CD4-positive, alpha-beta memory T cell (primary cell): ENCODE results near the gene ZC3H7B. TPM values are rescaled to one million over a fixed set of nuclear protein-coding genes. Genes with fewer than 3 reads are reported as not detected.

ENCODE experiments used
- CTCF ChIA-PET: fragments of 350-600 bp; sonication (Branson Sonifier 250); formaldehyde crosslinking; loops from one replicate; lab custom pipeline; 2021; ENCODE audit warnings: inconsistent platforms; ENCODE audit not compliant: partially characterized antibody; lab: Charles Lee
- POLR2A ChIA-PET: fragments of 350-600 bp; sonication (Branson Sonifier 250); formaldehyde crosslinking; loops from one replicate; lab custom pipeline; 2021; ENCODE audit not compliant: partially characterized antibody; lab: Charles Lee
- DNase-seq, 5 donors: peaks; one replicate each; pipeline versions ENCODE4 v3.0.0 to v3.0.0-alpha.2; 2020 to 2022; ENCODE audit warnings: mixed read lengths in 1 of 5
- H3K27ac ChIP-seq: one replicate; pipeline ENCODE4 v1.7.0; 2013; ENCODE audit warnings: low read depth, low read length
- H3K27me3 ChIP-seq: 2 replicates; pipeline ENCODE4 v1.7.0; 2013; ENCODE audit warnings: mild to moderate bottlenecking, low read length, moderate library complexity; ENCODE audit not compliant: insufficient read depth
- H3K36me3 ChIP-seq: 2 replicates; pipeline ENCODE4 v1.7.0; 2013; ENCODE audit warnings: mild to moderate bottlenecking, low read length, moderate library complexity; ENCODE audit not compliant: insufficient read depth
- H3K4me1 ChIP-seq: 2 replicates; pipeline ENCODE4 v1.7.0; 2013; ENCODE audit warnings: mild to moderate bottlenecking, low read length, moderate library complexity; ENCODE audit not compliant: insufficient read depth
- H3K4me3 ChIP-seq, 2 donors: one replicate each; pipeline ENCODE4 v1.7.0; 2013; ENCODE audit warnings: low read length in 2 of 2, mild to moderate bottlenecking in 1 of 2
- H3K9me3 ChIP-seq, 2 donors: one replicate each; pipeline ENCODE4 v1.7.0; 2013; ENCODE audit warnings: low read length in 2 of 2, control low read depth in 1 of 2; ENCODE audit not compliant: control insufficient read depth in 1 of 2
- H3K27ac Mint-ChIP-seq, 7 donors: one replicate each; pipeline ENCODE4 v1.8.0; 2020 to 2021; ENCODE audit warnings: mixed read lengths in 7 of 7, mild to moderate bottlenecking in 6 of 7, inconsistent platforms in 3 of 7, moderate library complexity in 3 of 7
- H3K27me3 Mint-ChIP-seq, 2 donors: one replicate each; pipeline ENCODE4 v1.8.0; 2020 to 2021; ENCODE audit warnings: mixed read lengths in 2 of 2
- H3K36me3 Mint-ChIP-seq, 2 donors: one replicate each; pipeline ENCODE4 v1.8.0; 2020 to 2021; ENCODE audit warnings: mixed read lengths in 2 of 2, inconsistent platforms in 1 of 2, mild to moderate bottlenecking in 1 of 2
- H3K4me1 Mint-ChIP-seq, 4 donors: one replicate each; pipeline ENCODE4 v1.8.0; 2020 to 2021; ENCODE audit warnings: mixed read lengths in 4 of 4, mild to moderate bottlenecking in 1 of 4
- H3K4me3 Mint-ChIP-seq, 8 donors: one replicate each; pipeline ENCODE4 v1.8.0; 2020 to 2021; ENCODE audit warnings: mixed read lengths in 8 of 8, mild to moderate bottlenecking in 7 of 8, moderate library complexity in 6 of 8, inconsistent platforms in 3 of 8
- H3K9me3 Mint-ChIP-seq, 8 donors: one replicate each; pipeline ENCODE4 v1.8.0; 2020 to 2021; ENCODE audit warnings: mixed read lengths in 8 of 8, mild to moderate bottlenecking in 5 of 8, inconsistent platforms in 3 of 8, moderate library complexity in 1 of 8
- intact Hi-C: fragments of 100-400 bp; cut with micrococcal nuclease; formaldehyde crosslinking; loops from one replicate; pipeline ENCODE4 v1.15.1; 2023
- polyA plus RNA-seq, 2 donors: library from polyadenylated mRNA; unstranded; fragments of 300-500 nt; fragmentation: Illumina TruSeq; gene quantifications; one replicate each; pipeline ENCODE4 v1.2.3, GENCODE V29; 2021
- total RNA-seq, 2 experiments: library from RNA; stranded (reverse); gene quantifications; one replicate each; pipeline ENCODE4 v1.2.3, GENCODE V29; 2021

ZC3H7B gene
- total and polyA plus RNA-seq, 4 experiments from 2014 or later: 0.20 to 40.3 (median 20.5) TPM

DNA sequence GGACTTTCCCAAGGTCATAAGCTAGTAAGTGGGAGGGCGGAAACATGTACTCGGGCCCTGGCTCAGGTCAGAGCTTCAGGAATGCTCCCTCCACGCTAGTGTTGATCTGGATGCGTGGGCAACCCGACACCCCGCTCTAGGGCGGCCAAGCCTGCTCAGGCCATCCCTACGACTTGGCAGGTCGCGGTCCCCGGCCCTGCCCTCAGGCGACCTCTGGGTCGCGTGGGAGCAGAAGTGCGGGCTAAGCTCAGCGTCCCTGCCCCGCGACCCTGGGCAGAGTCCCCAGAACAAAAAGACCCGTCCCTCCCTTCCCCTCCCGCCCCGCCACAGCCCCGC, 79.6 kb downstream of the ZC3H7B start:
- Histone ChIP-seq H3K27me3 (no peaks in the 10 kb centered on the region), H3K36me3 (no peaks in the 10 kb centered on the region), H3K4me3 (peak overlapping the region; percentile 65 to 88), H3K4me1 (peaks cover 18% of the 10 kb centered on the region), H3K9me3 (no peaks in the 10 kb centered on the region), H3K27ac (peak overlapping the region; percentile 87)
- Mint-ChIP-seq H3K9me3 (no peaks in the 10 kb centered on the region), H3K36me3 (peaks cover 0 to 5% of the 10 kb centered on the region in 2 donors), H3K27ac (peak overlapping the region; percentile 76 to 99 (median 87)), H3K27me3 (no peaks in the 10 kb centered on the region), H3K4me1 (peaks cover 12 to 36% (median 22%) of the 10 kb centered on the region in 4 donors), H3K4me3 (peak overlapping the region; percentile 61 to 97 (median 80))
- POLR2A ChIA-PET: interaction anchor here (0.8 to 3.7 kb wide), 19 partner anchors 17 to 560 kb away, joined by 3 to 45 read pairs (median 8); partner anchors contain the start of genes ACO2, DESI1, PHF5A and PMM1
- no peak for DNase-seq
- intact Hi-C loops: loop anchor here (1.0 to 5.0 kb wide), 8 partner anchors 63 to 289 kb away; partner anchors contain the start of genes DESI1, EP300, PHF5A and POLR3H
- CTCF ChIA-PET: interaction anchor here (1.0 to 2.4 kb wide), 8 partner anchors 23 to 524 kb away, joined by 3 to 12 read pairs (median 4); partner anchors contain the start of genes POLR3H, RANGAP1 and XPNPEP3

GRCh38 chr22:41381329-41382097, 80.2 kb downstream of the ZC3H7B start, which contains the start of gene TEF:
TEF (plus strand) TSS chr22:41381942; CDS start chr22:41382045, 103 bp downstream.
- H3K4me1 ChIP-seq: peaks cover 18% of the 10 kb centered on the region
- intact Hi-C loops: loop anchor here (1.0 to 5.0 kb wide), 9 partner anchors 63 to 289 kb away; partner anchors contain the start of genes DESI1, EP300, PHF5A and POLR3H
- H3K36me3 ChIP-seq: no peaks in the 10 kb centered on the region
- CTCF ChIA-PET: interaction anchor here (0.6 to 2.4 kb wide), 11 partner anchors 22 to 525 kb away, joined by 3 to 12 read pairs (median 3); partner anchors contain the start of genes PMM1, POLR3H, RANGAP1 and XPNPEP3
- peak; percentile 99 for DNase-seq
- peaks cover 12 to 36% (median 22%) of the 10 kb centered on the region in 4 donors for H3K4me1 Mint-ChIP-seq
- peak within 1 kb of the TSS; percentile 65 to 88 for H3K4me3 ChIP-seq
- H3K4me3 Mint-ChIP-seq: peak within 1 kb of the TSS; percentile 90 to 97 (median 94)
- no peaks in the 10 kb centered on the region for H3K27me3 Mint-ChIP-seq
- no peaks in the 10 kb centered on the region for H3K9me3 Mint-ChIP-seq
- H3K27me3 ChIP-seq: no peaks in the 10 kb centered on the region
- POLR2A ChIA-PET: interaction anchor here (0.8 to 3.7 kb wide), 21 partner anchors 17 to 559 kb away, joined by 3 to 45 read pairs (median 6); partner anchors contain the start of genes ACO2, DESI1, EP300 and PHF5A
- H3K27ac ChIP-seq: peak within 1 kb of the TSS; percentile 87
- H3K36me3 Mint-ChIP-seq: peaks cover 0 to 5% of the 10 kb centered on the region in 2 donors
- H3K9me3 ChIP-seq: no peaks in the 10 kb centered on the region
- H3K27ac Mint-ChIP-seq: peak within 1 kb of the TSS; percentile 98 to 99 (median 98)

DNA sequence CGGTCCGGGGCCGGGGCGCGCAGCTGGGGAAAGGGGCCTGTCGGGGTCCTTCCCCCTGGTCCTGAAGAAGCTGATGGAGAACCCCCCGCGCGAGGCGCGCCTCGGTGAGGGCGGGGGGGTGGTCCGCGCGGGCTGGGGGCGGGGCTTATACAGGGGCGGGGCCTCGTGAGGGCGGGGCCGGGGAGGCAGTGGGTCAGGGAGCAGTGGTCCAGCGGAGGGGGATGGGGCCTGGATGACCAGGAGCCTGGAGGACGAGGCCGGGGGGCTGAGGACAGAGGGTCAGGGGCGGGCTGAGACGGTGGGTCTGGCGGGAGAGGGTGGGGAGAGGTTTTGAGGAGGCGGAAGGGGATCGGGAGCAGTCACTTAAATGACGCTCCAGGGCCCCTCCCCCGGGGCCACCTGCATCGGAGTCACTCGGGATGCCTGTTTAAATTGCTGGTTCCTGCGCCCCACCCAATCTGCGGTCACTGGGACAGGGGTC, 80.8 kb downstream of the ZC3H7B start:
- Mint-ChIP-seq H3K27ac (peak overlapping the region; percentile 95 to 98 (median 97)), H3K4me3 (peak overlapping the region; percentile 90 to 94 (median 92)), H3K27me3 (no peaks in the 10 kb centered on the region), H3K36me3 (peaks cover 0 to 5% of the 10 kb centered on the region in 2 donors), H3K4me1 (peaks cover 12 to 36% (median 22%) of the 10 kb centered on the region in 4 donors), H3K9me3 (no peaks in the 10 kb centered on the region)
- no peaks in the 10 kb centered on the region for H3K9me3 ChIP-seq
- peak overlapping the region; percentile 87 for H3K27ac ChIP-seq
- peaks cover 18% of the 10 kb centered on the region for H3K4me1 ChIP-seq
- H3K27me3 ChIP-seq: no peaks in the 10 kb centered on the region
- no peaks in the 10 kb centered on the region for H3K36me3 ChIP-seq
- peak; percentile 63 to 76 (median 65) for DNase-seq
- peak overlapping the region; percentile 61 to 88 for H3K4me3 ChIP-seq
- ChIA-PET CTCF (interaction anchor here (0.6 to 2.4 kb wide), 9 partner anchors 21 to 285 kb away, joined by 3 to 12 read pairs (median 4); partner anchors contain the start of genes PMM1, POLR3H, RANGAP1 and ZC3H7B), POLR2A (interaction anchor here (0.9 to 3.7 kb wide), 17 partner anchors 16 to 559 kb away, joined by 3 to 45 read pairs (median 8); partner anchors contain the start of genes ACO2, DESI1, EP300 and PHF5A)
- intact Hi-C loops: loop anchor here (1.0 to 5.0 kb wide), 2 partner anchors 81 to 290 kb away; partner anchors contain the start of genes EP300 and ZC3H7B

DNA sequence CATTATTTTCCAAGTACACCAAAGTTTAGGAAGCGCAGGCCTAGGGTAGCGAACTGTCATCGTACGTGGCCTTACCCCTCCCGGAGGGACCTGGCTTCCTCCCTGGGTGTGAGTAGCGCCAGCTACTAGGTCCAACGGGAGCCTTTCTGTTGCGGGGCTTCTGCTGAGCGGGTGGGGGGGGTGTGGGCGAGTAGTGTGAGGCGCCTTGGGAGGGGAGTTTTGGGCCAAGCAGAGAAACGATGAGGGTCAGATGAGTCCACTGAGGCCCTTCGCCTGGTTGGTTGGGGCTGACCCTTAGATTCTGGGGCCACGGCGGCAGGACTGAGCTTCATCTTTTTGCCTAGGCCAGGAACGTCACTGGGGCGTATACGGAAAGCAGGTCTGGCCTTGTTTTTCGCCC, 81.3 kb downstream of the ZC3H7B start:
- no peaks in the 10 kb centered on the region for H3K36me3 ChIP-seq
- peaks cover 18% of the 10 kb centered on the region for H3K4me1 ChIP-seq
- Mint-ChIP-seq H3K4me3 (peak overlapping the region; percentile 90 to 94 (median 91)), H3K27ac (peak overlapping the region; percentile 95 to 98 (median 97)), H3K27me3 (no peaks in the 10 kb centered on the region), H3K36me3 (peaks cover 0 to 7% of the 10 kb centered on the region in 2 donors), H3K4me1 (peaks cover 12 to 36% (median 22%) of the 10 kb centered on the region in 4 donors), H3K9me3 (no peaks in the 10 kb centered on the region)
- CTCF ChIA-PET: interaction anchor here (0.8 to 3.4 kb wide), 4 partner anchors 21 to 145 kb away, joined by 3 to 12 read pairs (median 6); partner anchors contain the start of gene ZC3H7B
- intact Hi-C loops: loop anchor here (1.0 to 5.0 kb wide), 2 partner anchors 81 to 290 kb away; partner anchors contain the start of genes EP300 and ZC3H7B
- H3K9me3 ChIP-seq: no peaks in the 10 kb centered on the region
- POLR2A ChIA-PET: interaction anchor here (1.3 to 3.7 kb wide), 10 partner anchors 64 to 558 kb away, joined by 5 to 45 read pairs (median 17); partner anchors contain the start of genes ACO2, DESI1, EP300 and PHF5A
- peak overlapping the region; percentile 61 to 88 for H3K4me3 ChIP-seq
- DNase-seq: no peak
- peak overlapping the region; percentile 87 for H3K27ac ChIP-seq
- H3K27me3 ChIP-seq: no peaks in the 10 kb centered on the region

- no peaks in the 10 kb centered on the region for H3K27me3 ChIP-seq
- H3K27ac Mint-ChIP-seq: peak overlapping the region; percentile 13 to 98 (median 83)
- no peaks in the 10 kb centered on the region for H3K9me3 Mint-ChIP-seq
- CTCF ChIA-PET: interaction anchor here (2.4 to 3.4 kb wide), 2 partner anchors 21 to 146 kb away, joined by 9 to 12 read pairs; no protein-coding TSS in a partner anchor
- H3K4me3 ChIP-seq: no peak overlapping the region
- intact Hi-C loops: loop anchor here (5.0 kb wide), 1 partner anchor 291 kb away; the partner anchor contains the start of gene EP300
- H3K27me3 Mint-ChIP-seq: no peaks in the 10 kb centered on the region
- no peak for DNase-seq
- H3K36me3 Mint-ChIP-seq: peaks cover 0 to 8% of the 10 kb centered on the region in 2 donors
- peaks cover 18% of the 10 kb centered on the region for H3K4me1 ChIP-seq
- H3K36me3 ChIP-seq: no peaks in the 10 kb centered on the region
- H3K9me3 ChIP-seq: no peaks in the 10 kb centered on the region
- POLR2A ChIA-PET: interaction anchor here (3.3 to 3.7 kb wide), 3 partner anchors 63 to 97 kb away, joined by 33 to 45 read pairs (median 40); partner anchors contain the start of genes ACO2, PHF5A, RANGAP1 and TOB2
- peaks cover 12 to 36% (median 22%) of the 10 kb centered on the region in 4 donors for H3K4me1 Mint-ChIP-seq
- no peak overlapping the region for H3K27ac ChIP-seq
- peak overlapping the region; percentile 72 to 94 (median 91) for H3K4me3 Mint-ChIP-seq
Observed at GRCh38 chr22:41383085-41383484, 81.8 kb downstream of the ZC3H7B start.

DNA sequence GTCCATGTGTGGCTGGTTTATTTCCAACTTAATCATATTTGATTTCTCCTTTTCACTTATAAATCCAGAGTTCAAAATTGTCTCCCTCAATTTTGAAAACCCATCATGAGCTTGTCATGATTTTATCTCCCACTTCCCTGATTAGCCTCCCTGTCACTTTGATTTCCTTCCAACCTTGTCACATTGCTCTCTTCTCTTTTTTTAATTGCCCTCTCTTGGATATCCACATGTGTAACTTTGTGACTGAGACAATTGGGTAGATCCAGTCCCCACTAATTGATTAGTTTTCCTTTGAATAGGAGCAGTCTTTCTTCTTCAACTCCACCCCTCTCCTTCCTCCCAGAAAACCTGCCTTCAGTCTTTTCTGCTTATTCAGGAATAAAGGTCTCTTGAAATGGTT, 82.8 kb downstream of the ZC3H7B start:
- Mint-ChIP-seq H3K36me3 (peaks cover 4 to 12% of the 10 kb centered on the region in 2 donors), H3K27ac (peak overlapping the region in 6 of 7 donors; percentile 28 to 98 (median 61)), H3K27me3 (no peaks in the 10 kb centered on the region), H3K4me1 (peaks cover 12 to 36% (median 22%) of the 10 kb centered on the region in 4 donors), H3K4me3 (peak overlapping the region in 7 of 8 donors; percentile 13 to 64 (median 47)), H3K9me3 (peaks cover 0 to 2% (median 0%) of the 10 kb centered on the region in 8 donors)
- POLR2A ChIA-PET: no interaction called here
- no peak for DNase-seq
- CTCF ChIA-PET: interaction anchor here (1.3 to 3.4 kb wide), 2 partner anchors 20 to 143 kb away, joined by 3 to 9 read pairs; no protein-coding TSS in a partner anchor
- intact Hi-C loops: loop anchor here (5.0 kb wide), 1 partner anchor 292 kb away; the partner anchor contains the start of gene EP300
- H3K36me3 ChIP-seq: no peaks in the 10 kb centered on the region
- no peak overlapping the region for H3K27ac ChIP-seq
- no peaks in the 10 kb centered on the region for H3K9me3 ChIP-seq
- no peaks in the 10 kb centered on the region for H3K27me3 ChIP-seq
- peaks cover 18% of the 10 kb centered on the region for H3K4me1 ChIP-seq
- H3K4me3 ChIP-seq: no peak overlapping the region
